Adrenal gland (tissue), 12 donors: ENCODE measurements around the gene MS4A4A. TPM values are rescaled to one million over a fixed set of nuclear protein-coding genes. Genes with fewer than 3 reads are reported as not detected.

Experiments used
- DNase-seq, 7 donors: peaks; one replicate each; pipeline ENCODE4 v3.0.0-alpha.2; 2019 to 2020
- H3K27ac ChIP-seq, 5 donors: fragments of 200-600 bp; sonication (generic) in 4 of 5; 1 replicate in 3 of 5; 2 replicates in 2 of 5; pipeline versions ENCODE4 v1.5.1 to v1.8.0; 2016 to 2020; ENCODE audit warnings: mild to moderate bottlenecking in 1 of 5
- H3K27me3 ChIP-seq: fragments of 200-600 bp; 2 replicates; pipeline ENCODE4 v1.8.0; 2021
- H3K36me3 ChIP-seq, 2 donors: fragments of 200-600 bp; replicated peaks in 1 of 2; 1 replicate in 1 of 2; 2 replicates in 1 of 2; pipeline versions ENCODE4 v1.5.1 to v1.8.0; 2018 to 2022
- H3K4me1 ChIP-seq, 2 donors: fragments of 200-600 bp; replicated peaks in 1 of 2; 1 replicate in 1 of 2; 2 replicates in 1 of 2; pipeline versions ENCODE4 v1.5.1 to v1.8.0; 2018 to 2021
- H3K4me3 ChIP-seq, 4 donors: fragments of 200-600 bp; sonication (generic) in 3 of 4; one replicate each; pipeline ENCODE4 v1.5.1; 2016 to 2018
- H3K9me3 ChIP-seq, 3 donors: fragments of 200-600 bp; sonication (generic) in 1 of 3; replicated peaks in 1 of 3; 1 replicate in 2 of 3; 2 replicates in 1 of 3; pipeline versions ENCODE4 v1.5.1 to v1.8.0; 2016 to 2021
- CTCF ChIP-seq, 6 experiments: fragments of 450-650 bp in 4 of 6; fragments of 200-600 bp in 2 of 6; sonication (generic) in 1 of 6; IDR thresholded peaks; 1 replicate in 5 of 6; 2 replicates in 1 of 6; pipeline versions ENCODE4 v1.5.1 to v1.8.0; 2016 to 2021; ENCODE audit warnings: antibody characterized with exemption in 6 of 6, mild to moderate bottlenecking in 2 of 6, moderate library complexity in 1 of 6
- POLR2A ChIP-seq, 2 donors: fragments of 450-650 bp; IDR thresholded peaks; one replicate each; pipeline ENCODE4 v1.6.1; 2017; ENCODE audit warnings: antibody characterized with exemption in 2 of 2, mild to moderate bottlenecking in 2 of 2, moderate library complexity in 1 of 2
- WGBS, 4 donors: extraction: QIAGEN DNeasy Blood & Tissue Kit in 2 of 4; methylation state at CpG; one replicate each; pipeline versions ENCODE4 v1.1.5 to v1.1.7; 2013 to 2017; 5-methylcytosine and 5-hydroxymethylcytosine counted together
- intact Hi-C, 2 donors: fragments of 100-400 bp; cut with DNase I; formaldehyde crosslinking; loops; one replicate each; pipeline versions ENCODE4 v1.14.1 to v1.15.0; 2022 to 2023
- polyA plus RNA-seq, 3 donors: library from polyadenylated mRNA; stranded (reverse); fragments of 200-250 nt in 2 of 3; fragments of 350-450 nt in 1 of 3; fragmentation: Illumina TruSeq in 1 of 3; extraction: RNeasy Lipid Tissue Mini Kit (QIAGEN cat#74804) in 1 of 3; gene quantifications; one replicate each; pipeline ENCODE4 v1.2.3, GENCODE V29; 2013 to 2014
- total RNA-seq, 9 donors: library from RNA; depleted of rRNA in 4 of 9; stranded (reverse); fragments of >200 nt in 4 of 9; fragments of 120-200 nt in 1 of 9; fragmentation: NEBNext Ultra II Directional in 1 of 9; extraction: Animal tissue kit (Norgen Biotek cat#: 25700) in 1 of 9; gene quantifications; one replicate each; pipeline versions ENCODE4 v1.1.0 to v1.2.4, GENCODE V29; 2013 to 2023
- donor health status: healthy with polysubstance abuse.
- donor health status: Bipolar disorder and iron deficiency.
- donor health status: DM: yes; HTN: yes; CAD: no.
- donor health status: DM: no; HTN: no; CAD: no.
- donor health status: DM: no; HTN: no; CAD: no.
- donor health status: DM: yes; HTN: yes; CAD: no.

MS4A4A gene
- total and polyA plus RNA-seq, 12 donors = 4.0 to 120 (median 50.3) TPM

DNA sequence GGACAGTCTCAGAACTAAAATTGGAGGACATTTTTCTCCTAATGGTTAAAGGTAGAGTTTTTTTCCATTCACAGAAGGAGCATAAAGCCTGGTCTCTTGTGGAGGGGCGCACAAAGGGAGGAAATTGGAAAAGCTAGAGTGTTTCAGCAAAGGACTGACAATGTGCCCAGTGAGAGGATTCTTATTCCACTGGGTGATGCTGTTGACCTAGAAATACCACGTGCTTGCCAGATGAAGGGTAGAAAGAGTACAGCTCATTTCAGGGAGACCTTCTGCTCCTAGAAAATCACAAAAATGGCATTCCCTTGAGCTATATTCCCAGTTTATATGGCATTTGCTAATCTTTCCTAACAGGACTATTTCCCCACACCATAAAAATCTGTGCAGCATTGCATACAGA is 67.7 kb downstream of the MS4A4A start:
- WGBS, 4 donors = 61 to 70% (median 64%) methylated on average over 2 of the region's 2 CpGs
- Histone ChIP-seq H3K4me1 (no peaks in the 10 kb centered on the region), H3K4me3 (no peak overlapping the region), H3K36me3 (no peaks in the 10 kb centered on the region), H3K27me3 (no peaks in the 10 kb centered on the region), H3K9me3 (no peaks in the 10 kb centered on the region), H3K27ac (no peak overlapping the region)
- TF ChIP-seq POLR2A (IDR thresholded peaks at IDR 0.05) (no peak), CTCF (IDR thresholded peaks at IDR 0.05) (peak in 1 of 6 experiments; percentile 11)
- intact Hi-C loops = no loop called here
- DNase-seq = no peak

DNA sequence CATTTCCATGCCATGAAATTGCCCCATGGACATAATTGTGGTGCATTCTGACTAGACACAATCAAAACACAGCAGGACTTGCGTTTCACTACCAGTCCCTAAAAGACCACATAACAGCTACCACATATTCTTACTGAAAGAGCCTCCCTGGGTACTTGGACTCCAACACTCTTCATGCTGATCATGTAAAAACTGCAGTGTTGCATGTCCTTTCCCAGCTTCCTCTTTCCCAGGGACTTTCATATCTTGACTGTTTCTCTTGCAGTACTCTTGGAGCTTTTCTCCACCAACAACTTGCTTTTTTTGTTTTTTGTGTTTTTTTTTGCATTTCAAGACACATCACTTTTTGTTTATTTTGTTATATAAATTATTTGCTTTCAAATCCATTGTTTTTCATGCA is 69.5 kb downstream of the MS4A4A start:
- Histone ChIP-seq H3K4me3 (no peak overlapping the region), H3K9me3 (no peaks in the 10 kb centered on the region), H3K27ac (no peak overlapping the region), H3K36me3 (no peaks in the 10 kb centered on the region), H3K27me3 (no peaks in the 10 kb centered on the region), H3K4me1 (no peaks in the 10 kb centered on the region)
- intact Hi-C loops = no loop called here
- 67 to 80% (median 74%) methylated on average over 1 of the region's 1 CpG for WGBS, 4 donors
- TF ChIP-seq POLR2A (IDR thresholded peaks at IDR 0.05) (no peak), CTCF (IDR thresholded peaks at IDR 0.05) (no peak)
- DNase-seq = no peak

DNA sequence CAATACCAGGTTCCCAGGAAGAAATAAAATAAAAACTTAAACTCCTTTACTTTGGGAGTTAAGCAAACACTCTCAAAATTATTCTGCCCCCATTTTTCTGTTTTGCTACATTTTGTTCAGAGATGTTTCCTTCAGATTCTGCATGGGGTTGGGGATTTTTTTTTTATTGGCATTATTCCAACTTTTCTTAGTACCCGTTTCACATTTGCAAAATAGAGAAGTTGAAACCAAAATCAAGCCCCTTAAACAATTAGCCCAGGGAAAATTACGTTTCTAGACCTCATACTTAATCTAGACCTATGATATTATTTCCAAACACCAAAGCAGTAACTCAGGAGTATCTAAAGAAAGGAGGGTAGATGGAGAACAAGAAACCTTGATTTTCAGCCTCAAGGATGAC is 77.3 kb downstream of the MS4A4A start:
- H3K9me3 ChIP-seq = peaks cover 0 to 3% (median 0%) of the 10 kb centered on the region in 3 donors
- WGBS, 4 donors = 23 to 41% (median 26%) methylated on average over 2 of the region's 2 CpGs
- TF ChIP-seq CTCF (IDR thresholded peaks at IDR 0.05) (no peak), POLR2A (IDR thresholded peaks at IDR 0.05) (no peak)
- no peaks in the 10 kb centered on the region for H3K27me3 ChIP-seq
- no peaks in the 10 kb centered on the region for H3K4me1 ChIP-seq
- no peak overlapping the region for H3K27ac ChIP-seq
- intact Hi-C loops = no loop called here
- H3K4me3 ChIP-seq = no peak overlapping the region
- H3K36me3 ChIP-seq = no peaks in the 10 kb centered on the region
- DNase-seq = no peak

Other genes starting within 250 kb of the MS4A4A start
- not detected for gene OOSP2, start 240.3 kb upstream of the MS4A4A start, total RNA-seq
- gene OOSP2, start 240.3 kb upstream of the MS4A4A start, polyA plus RNA-seq = not detected
- under 1 TPM in 1 of 9 donors, not detected in 8; 0.22 TPM for gene MS4A3, start 224.0 kb upstream of the MS4A4A start, total RNA-seq
- not detected for gene MS4A3, start 224.0 kb upstream of the MS4A4A start, polyA plus RNA-seq
- under 1 TPM in 3 of 9 donors, not detected in 6; 0.06 to 0.11 (median 0.06) TPM for gene MS4A2, start 192.0 kb upstream of the MS4A4A start, total RNA-seq
- gene MS4A2, start 192.0 kb upstream of the MS4A4A start, polyA plus RNA-seq = under 1 TPM in 2 of 3 donors, not detected in 1; 0.03 to 0.16 TPM
- 100 to 1,000 TPM in 6 of 9 donors, 10 to 100 TPM in 3; 28.6 to 204 (median 150) TPM for gene MS4A6A, start 97.6 kb upstream of the MS4A4A start, total RNA-seq
- 100 to 1,000 TPM in 1 of 3 donors, 10 to 100 TPM in 2; 49.7 to 114 (median 57.1) TPM for gene MS4A6A, start 97.6 kb upstream of the MS4A4A start, polyA plus RNA-seq
- 1 to 10 TPM in 6 of 9 donors, under 1 TPM in 2, not detected in 1; 0.94 to 7.2 (median 3.1) TPM for gene MS4A4E, start 37.5 kb upstream of the MS4A4A start, total RNA-seq
- gene MS4A4E, start 37.5 kb upstream of the MS4A4A start, polyA plus RNA-seq = 1 to 10 TPM in 2 of 3 donors, not detected in 1; 1.1 to 2.6 TPM
- not detected for gene MS4A6E, start 46.6 kb downstream of the MS4A4A start, total RNA-seq
- 10 to 100 TPM in 1 of 3 donors, not detected in 2; 11.2 TPM for gene MS4A6E, start 46.6 kb downstream of the MS4A4A start, polyA plus RNA-seq
- gene MS4A7, start 97.9 kb downstream of the MS4A4A start, total RNA-seq = 100 to 1,000 TPM in 1 of 9 donors, 10 to 100 TPM in 7, 1 to 10 TPM in 1; 7.8 to 131 (median 74.4) TPM
- gene MS4A7, start 97.9 kb downstream of the MS4A4A start, polyA plus RNA-seq = 10 to 100 TPM; 17.5 to 38.1 (median 18.9) TPM
- 1 to 10 TPM in 7 of 9 donors, under 1 TPM in 2; 0.44 to 4.4 (median 1.8) TPM for gene MS4A14, start 115.8 kb downstream of the MS4A4A start, total RNA-seq
- 1 to 10 TPM; 1.5 to 6.0 (median 4.9) TPM for gene MS4A14, start 115.8 kb downstream of the MS4A4A start, polyA plus RNA-seq
- not detected for gene MS4A5, start 148.9 kb downstream of the MS4A4A start, total RNA-seq
- not detected for gene MS4A5, start 148.9 kb downstream of the MS4A4A start, polyA plus RNA-seq
- 1 to 10 TPM in 1 of 9 donors, under 1 TPM in 6, not detected in 2; 0.07 to 1.0 (median 0.54) TPM for gene MS4A1, start 175.2 kb downstream of the MS4A4A start, total RNA-seq
- under 1 TPM; 0.30 to 0.71 (median 0.40) TPM for gene MS4A1, start 175.2 kb downstream of the MS4A4A start, polyA plus RNA-seq
- gene MS4A12, start 212.1 kb downstream of the MS4A4A start, total RNA-seq = not detected
- not detected for gene MS4A12, start 212.1 kb downstream of the MS4A4A start, polyA plus RNA-seq
- not detected for gene MS4A13, start 234.7 kb downstream of the MS4A4A start, total RNA-seq
- not detected for gene MS4A13, start 234.7 kb downstream of the MS4A4A start, polyA plus RNA-seq